ENCODE measurements around the gene RBM20.

RBM20 gene

GRCh38 chr10:110679486-110680272 is 35.5 kb downstream of the RBM20 start (continued):
- TF ChIP-seq PPARA (CRISPR knock-in tag; IDR thresholded peaks at IDR 0.05; ENCODE audit: borderline replicate concordance): no peak
- TF ChIP-seq POU6F1 (CRISPR knock-in tag; IDR thresholded peaks at IDR 0.05; ENCODE audit: borderline replicate concordance, low read depth): no peak
- TF ChIP-seq ESRRG (CRISPR knock-in tag; IDR thresholded peaks at IDR 0.05): no peak

- no peak for TF ChIP-seq CSRNP3 (CRISPR knock-in tag; IDR thresholded peaks at IDR 0.05)
- no peak for TF ChIP-seq TSHZ2 (CRISPR knock-in tag; IDR thresholded peaks at IDR 0.05)
- TF ChIP-seq SNAI2 (CRISPR knock-in tag; IDR thresholded peaks at IDR 0.05): no peak
- no peak for TF ChIP-seq CSDC2 (CRISPR knock-in tag; IDR thresholded peaks at IDR 0.05)
- no peak for TF ChIP-seq ZNF70 (CRISPR knock-in tag; IDR thresholded peaks at IDR 0.05)
- TF ChIP-seq TCF4 (CRISPR knock-in tag; IDR thresholded peaks at IDR 0.05; ENCODE audit: borderline replicate concordance): no peak
- no peak for TF ChIP-seq TOX (CRISPR knock-in tag; IDR thresholded peaks at IDR 0.05; ENCODE audit: borderline replicate concordance)
- TF ChIP-seq ZC3H10 (CRISPR knock-in tag; IDR thresholded peaks at IDR 0.05): no peak
- no peak for TF ChIP-seq BACH2 (CRISPR knock-in tag; IDR thresholded peaks at IDR 0.05; ENCODE audit: borderline replicate concordance)
- no peak for TF ChIP-seq ZNF565 (CRISPR knock-in tag; conservative IDR thresholded peaks at IDR 0.05; ENCODE audit: low read depth)
- no peak for TF ChIP-seq ISL1 (CRISPR knock-in tag; IDR thresholded peaks at IDR 0.05)
- no peak for TF ChIP-seq PPARA (CRISPR knock-in tag; IDR thresholded peaks at IDR 0.05; ENCODE audit: borderline replicate concordance)
- TF ChIP-seq GLIS3 (CRISPR knock-in tag; IDR thresholded peaks at IDR 0.05): no peak
- TF ChIP-seq RARB (CRISPR knock-in tag; IDR thresholded peaks at IDR 0.05): no peak
- TF ChIP-seq OSR1 (CRISPR knock-in tag; IDR thresholded peaks at IDR 0.05): no peak
- TF ChIP-seq ESRRG (CRISPR knock-in tag; IDR thresholded peaks at IDR 0.05): no peak
- TF ChIP-seq ZFP3 (CRISPR knock-in tag; IDR thresholded peaks at IDR 0.05): no peak
- TF ChIP-seq CREB5 (CRISPR knock-in tag; IDR thresholded peaks at IDR 0.05; ENCODE audit: low read depth): no peak
- TF ChIP-seq PATZ1 (CRISPR knock-in tag; IDR thresholded peaks at IDR 0.05; ENCODE audit: borderline replicate concordance): no peak
Measured at GRCh38 chr10:110680273-110681020, 36.3 kb downstream of the RBM20 start.

More at GRCh38 chr10:110680273-110681020, 36.3 kb downstream of the RBM20 start:
- no peak for ATAC-seq

Data from SK-N-SH treated with all-trans-retinoic acid at 6 μM for 48 hours (cell line).